Fibroblast of upper back skin (primary cell): Measurements from ENCODE around the gene L1TD1.
"Not testable (repeated sequence)": the region's sequence is repeated elsewhere in the genome, so short reads cannot be mapped to it uniquely, and the experiment has no call there.

Source experiments
- DNase-seq: peaks from one replicate; pipeline ENCODE4 v3.0.0-alpha.2; 2013

The L1TD1 gene

DNA sequence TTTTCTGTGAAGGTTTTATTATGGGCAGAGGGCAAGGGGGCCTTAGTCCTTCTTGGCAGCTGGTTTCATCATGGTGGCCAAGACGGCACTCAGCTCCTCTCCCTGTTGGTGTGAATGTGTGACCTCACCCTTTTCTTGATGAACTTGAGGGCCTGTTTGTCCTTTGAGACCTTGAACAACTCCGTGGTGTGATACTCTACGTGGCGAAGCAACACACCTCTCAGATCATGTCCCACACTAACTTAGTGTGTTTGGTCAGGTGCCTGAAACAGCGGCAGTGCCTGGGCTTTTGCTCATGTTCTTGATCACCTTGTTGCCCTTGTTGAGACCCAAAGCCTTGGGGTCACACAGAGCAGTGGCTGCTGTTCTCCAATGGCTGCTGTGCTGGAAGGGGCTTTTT lies 13.4 kb downstream of the L1TD1 start:
- no peak for DNase-seq

DNA sequence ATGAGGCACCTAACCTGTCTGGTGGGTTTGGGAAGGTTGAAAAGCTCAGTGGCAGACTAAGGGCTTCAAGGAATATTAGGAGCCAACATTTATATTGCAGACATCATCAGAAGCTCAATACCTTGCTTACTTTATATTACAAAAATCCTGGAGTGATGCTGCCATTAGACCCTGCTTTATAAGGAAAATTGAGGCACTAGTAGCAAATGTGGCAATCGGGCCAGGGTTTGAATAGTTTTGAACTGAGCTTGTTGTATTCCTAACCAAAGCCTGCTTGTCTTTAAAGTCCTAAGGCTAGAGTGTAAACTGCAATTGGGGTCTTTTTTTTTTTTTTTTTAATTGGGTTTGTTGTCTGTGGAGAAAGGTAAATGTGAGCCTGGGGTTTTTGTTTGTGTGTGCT lies 14.3 kb downstream of the L1TD1 start:
- DNase-seq: no peak

DNA sequence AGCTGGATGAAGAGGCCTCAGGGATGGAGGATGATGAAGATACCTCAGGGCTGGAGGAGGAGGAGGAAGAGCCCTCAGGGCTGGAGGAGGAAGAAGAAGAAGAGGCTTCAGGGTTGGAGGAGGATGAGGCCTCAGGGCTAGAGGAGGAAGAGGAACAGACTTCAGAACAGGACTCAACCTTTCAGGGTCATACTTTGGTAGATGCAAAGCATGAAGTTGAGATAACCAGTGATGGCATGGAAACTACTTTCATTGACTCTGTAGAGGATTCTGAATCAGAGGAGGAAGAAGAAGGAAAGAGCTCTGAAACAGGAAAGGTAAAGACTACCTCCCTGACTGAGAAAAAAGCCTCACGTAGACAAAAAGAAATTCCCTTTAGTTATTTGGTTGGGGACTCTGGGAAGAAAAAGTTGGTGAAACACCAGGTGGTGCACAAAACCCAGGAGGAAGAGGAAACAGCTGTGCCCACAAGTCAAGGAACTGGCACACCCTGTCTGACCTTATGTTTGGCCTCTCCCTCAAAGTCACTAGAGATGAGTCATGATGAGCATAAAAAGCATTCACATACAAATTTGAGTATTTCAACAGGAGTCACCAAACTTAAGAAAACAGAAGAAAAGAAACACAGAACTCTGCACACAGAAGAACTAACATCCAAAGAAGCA lies 15.4 kb downstream of the L1TD1 start:
- no peak for DNase-seq

DNA sequence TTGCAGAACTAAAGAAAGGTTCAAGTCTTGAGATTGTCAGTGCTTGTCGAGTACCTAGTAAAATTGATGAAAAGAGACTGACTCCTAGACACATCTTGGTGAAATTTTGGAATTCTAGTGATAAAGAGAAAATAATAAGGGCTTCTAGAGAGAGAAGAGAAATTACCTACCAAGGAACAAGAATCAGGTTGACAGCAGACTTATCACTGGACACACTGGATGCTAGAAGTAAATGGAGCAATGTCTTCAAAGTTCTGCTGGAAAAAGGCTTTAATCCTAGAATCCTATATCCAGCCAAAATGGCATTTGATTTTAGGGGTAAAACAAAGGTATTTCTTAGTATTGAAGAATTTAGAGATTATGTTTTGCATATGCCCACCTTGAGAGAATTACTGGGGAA lies 16.3 kb downstream of the L1TD1 start:
- no peak for DNase-seq

DNA sequence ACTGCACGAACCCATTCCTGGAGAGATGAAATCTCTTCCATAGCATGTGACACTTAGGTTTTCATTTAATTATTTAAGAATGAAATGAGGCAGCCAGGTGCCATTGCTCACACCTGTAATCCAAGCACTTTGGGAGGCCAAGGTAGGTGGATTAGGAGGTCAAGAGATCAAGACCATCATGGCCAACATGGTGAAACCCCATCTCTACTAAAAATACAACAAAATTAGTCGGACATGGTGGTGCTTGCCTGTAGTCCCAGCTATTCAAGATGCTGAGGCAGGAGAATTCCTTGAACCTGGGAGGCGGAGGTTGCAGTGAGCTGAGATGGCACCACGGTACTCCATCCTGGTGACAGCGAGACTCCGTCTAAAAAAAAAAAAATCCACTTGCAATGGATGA lies 17.8 kb downstream of the L1TD1 start:
- DNase-seq: no peak

DNA sequence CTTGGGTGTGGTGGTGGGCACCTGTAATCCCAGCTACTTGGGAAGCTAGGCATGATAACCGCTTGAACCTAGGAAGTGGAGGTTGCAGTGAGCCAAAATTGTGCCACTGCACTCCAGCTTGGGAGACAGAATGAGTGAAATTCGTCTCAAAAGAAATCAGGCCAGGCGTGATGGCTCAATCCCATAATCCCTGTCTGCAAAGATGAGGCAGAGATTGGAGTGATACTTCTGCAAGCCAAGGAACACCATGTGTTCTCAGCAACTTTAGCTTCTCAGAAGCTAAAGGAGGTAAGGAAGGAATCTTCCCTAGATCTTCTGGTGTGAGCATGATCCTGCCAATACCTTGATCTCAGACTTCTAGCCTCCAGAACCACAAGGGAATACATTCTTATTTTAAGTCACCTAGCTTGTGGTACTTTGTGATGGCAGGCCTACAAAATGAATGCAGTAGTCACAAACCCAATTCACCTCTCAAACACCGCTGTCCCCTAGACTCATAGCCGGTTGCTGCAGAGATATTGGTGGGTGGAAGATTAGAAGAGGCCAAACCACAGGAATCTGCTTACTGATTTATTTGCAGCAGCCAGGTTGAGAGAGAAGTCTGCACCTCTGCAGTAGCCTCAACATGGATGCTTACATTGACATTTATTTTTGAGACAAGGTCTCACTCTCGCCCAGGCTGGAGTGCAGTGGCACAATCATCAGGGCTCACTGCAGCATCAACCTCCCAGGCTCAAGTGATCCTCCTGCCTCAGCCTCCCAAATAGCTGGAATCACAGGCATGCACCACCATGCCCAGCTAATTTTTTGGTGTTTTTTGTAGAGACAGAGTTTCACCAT lies 18.6 kb downstream of the L1TD1 start:
- DNase-seq: no peak

DNA sequence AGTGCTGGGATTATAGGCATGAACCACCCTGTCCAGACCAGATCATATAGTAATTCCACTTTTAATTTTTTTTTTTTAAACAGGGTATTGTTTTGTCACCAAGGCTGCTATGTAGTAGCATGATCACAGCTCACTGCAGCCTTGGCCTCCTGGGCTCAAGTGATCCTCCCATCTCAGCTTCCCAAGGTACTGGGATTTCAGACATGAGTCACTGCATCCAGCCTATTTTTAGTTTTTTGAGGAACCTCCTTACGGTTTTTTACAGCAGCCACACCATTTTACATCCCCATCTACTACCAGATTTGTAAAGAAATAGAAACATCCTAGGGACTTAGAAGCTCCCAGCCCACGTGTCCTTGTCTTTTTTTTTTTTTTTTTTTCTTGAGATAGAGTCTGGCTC lies 24.0 kb downstream of the L1TD1 start:
- DNase-seq: no peak

DNA sequence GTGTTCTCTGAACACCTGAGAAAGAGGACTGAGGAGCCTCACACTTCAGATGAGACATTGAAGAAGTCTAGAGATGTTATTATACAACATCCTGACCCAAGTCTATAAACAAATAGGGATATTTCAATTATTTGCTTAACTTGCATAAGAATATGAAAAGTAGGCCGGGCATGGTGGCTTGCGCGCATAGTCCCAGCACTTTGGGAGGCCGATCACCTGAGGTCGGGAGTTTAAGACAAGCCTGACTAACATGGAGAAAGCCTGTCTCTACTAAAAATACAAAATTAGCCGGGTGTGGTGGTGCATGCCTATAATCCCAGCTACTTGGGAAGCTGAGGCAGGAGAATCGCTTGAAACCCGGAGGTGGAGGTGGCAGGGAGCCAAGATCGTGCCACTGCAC lies 25.8 kb downstream of the L1TD1 start:
- DNase-seq: not testable (repeated sequence)

DNA sequence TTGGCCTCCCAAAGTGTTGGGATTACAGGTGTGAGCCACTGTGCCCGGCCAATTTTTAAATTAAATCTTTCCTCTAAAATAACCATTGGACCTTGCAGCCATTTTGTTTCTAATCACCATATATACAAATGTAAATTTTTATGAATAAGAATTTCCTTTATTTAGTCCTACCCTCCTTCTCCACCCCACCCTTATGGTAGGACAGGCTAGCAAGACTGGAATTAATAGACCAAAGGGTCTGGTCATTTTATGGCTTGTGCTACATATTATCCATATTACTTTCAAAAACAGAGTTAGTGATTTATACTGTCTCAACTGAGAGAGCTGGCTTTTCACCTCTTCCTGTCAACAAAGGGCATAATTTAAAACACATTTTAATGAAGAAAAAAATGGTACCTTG lies 26.5 kb downstream of the L1TD1 start:
- no peak for DNase-seq

DNA sequence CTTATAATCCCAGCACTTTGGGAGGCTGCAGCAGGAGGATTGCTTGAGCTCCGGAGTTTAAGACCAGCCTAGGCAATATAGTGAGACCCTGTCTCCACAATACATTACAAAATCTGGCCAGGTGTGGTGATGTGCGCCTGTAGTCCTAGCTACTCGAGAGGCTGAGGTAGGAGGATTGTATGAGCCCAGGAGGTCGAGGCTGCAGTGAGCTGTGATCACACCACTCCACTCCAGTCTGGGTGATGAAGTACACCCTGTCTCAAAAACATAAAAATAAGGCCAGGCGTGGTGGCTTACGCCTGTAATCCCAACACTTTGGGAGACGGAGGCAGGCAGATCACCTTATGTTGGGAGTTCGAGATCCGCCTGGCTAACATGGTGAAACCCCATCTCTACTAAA lies 27.7 kb downstream of the L1TD1 start:
- DNase-seq: no peak

DNA sequence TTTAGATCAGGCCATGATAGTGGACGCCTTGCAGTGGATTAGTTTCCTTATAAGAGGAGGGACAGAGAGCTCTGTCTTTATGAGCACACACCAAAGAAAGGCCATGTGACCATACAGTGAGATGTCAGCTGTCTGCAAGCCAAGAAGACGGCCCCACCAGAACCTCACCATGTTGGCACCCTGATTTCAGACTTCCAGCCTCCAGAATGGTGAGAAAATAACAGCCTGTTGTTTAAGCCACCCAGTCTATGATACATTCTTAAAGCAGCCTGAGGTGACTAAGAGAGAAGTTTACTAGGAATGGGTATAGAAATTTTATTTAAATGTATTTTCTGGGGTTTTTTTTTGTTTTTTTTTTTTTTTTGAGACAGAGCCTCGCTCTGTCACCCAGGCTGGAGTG lies 29.5 kb downstream of the L1TD1 start:
- DNase-seq: no peak

DNA sequence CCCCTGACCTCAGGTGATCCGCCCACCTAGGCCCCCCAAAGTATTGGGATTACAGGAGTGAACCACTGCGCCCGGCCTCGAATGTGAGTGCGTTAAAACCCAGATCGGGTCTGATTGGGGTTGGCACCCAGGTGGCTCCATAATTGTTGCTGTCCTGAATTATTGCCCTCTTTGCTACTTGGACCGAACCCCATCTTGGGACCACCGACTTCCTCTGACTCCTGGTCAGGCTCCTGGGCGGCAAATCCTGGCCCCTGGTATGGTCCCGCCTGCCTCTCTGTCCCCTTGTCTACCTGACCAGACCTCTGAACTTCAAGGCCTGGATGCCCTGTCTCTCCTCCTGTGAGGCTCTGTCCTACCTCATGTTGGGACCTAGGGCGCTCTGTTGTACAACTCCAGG lies 32.8 kb downstream of the L1TD1 start:
- DNase-seq: no peak

DNA sequence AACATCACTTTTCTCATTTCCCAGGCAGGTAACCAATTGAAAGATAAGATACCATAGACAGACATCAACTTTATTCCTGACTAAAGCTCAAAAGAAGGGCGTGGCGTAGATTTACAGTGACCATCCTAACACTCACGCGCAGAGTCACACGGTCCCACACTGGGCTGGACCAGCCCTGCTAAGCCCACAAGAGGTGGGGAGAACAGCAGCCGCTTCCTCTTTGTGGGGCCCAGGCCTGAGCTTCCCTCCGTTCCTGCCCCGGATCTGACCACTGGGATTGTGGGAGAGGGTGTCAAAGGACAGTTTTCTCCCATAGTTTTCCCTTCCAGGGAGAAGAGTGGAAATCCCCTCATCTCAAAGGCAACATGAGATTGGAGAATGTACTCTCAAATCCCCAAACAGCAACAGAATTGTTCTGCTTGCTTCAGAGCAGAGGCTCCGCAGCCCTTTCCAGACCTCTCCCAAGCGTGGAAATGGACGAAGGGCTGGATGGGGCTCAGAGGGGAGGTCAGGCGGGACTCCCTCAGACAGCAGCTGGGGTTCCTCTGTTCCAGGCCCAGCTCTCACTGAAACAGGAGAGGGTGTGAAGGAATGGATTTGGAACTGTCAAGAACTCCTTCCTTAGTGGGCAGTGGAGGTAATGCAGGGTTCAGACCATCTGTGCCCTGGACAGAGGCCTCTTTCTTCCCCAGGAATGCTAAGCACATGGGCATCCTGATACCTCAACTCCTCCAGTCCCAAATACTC lies 33.7 kb downstream of the L1TD1 start:
- DNase-seq: no peak

DNA sequence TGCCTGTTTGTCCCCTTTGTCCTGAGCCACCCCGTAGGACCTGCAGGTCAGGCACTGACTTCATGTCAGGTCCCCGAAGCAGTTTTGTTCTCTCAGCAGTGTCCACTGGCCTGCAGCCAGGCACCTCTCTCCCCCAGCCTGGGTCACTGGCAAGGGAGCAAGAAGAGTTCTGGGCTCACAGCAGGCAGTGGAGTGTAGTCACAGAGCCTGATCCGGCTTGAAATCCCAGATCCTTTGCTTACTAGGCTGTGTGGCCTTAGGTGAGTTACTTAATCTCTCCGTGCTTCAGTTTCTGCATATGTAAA lies 34.2 kb downstream of the L1TD1 start:
- DNase-seq: no peak

DNA sequence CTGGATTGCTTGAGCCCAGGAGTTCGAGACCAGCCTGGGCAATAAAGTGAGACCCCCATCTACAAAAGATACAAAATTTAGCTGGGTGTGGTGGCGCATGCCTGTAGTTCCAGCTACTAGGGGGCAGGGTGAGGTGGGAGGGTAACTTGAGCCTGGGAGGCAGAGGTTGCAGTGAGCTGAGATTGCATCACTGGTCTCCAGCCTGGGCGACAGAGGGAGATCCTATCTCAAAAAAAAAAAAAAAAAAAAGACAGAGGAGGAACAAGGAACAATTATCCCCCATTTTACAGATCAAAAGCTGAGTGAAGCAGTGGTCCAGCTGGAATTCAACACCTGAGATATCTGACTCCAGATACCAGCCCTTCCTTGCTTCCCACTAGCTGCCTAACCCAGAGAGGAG lies 34.8 kb downstream of the L1TD1 start:
- no peak for DNase-seq

DNA sequence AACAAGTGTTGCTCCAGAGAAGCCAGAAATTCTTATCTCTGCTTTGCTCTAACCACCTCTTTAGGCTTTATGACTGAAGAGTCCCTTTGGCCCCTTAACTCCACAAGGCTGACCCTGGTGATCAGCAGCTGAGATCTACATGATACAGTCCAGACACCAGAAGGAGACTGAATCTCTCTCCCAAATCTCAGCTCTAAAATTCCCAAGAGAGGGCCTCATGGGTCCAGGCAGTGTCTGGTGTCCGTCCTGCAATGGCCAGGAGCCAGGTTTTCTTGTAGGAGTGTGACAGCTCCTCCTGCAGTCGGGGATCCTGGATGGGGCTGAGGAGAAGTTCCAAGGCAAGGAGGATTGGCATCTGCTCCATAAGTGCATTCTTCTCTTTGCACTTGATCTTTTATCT lies 35.3 kb downstream of the L1TD1 start:
- DNase-seq: no peak

DNA sequence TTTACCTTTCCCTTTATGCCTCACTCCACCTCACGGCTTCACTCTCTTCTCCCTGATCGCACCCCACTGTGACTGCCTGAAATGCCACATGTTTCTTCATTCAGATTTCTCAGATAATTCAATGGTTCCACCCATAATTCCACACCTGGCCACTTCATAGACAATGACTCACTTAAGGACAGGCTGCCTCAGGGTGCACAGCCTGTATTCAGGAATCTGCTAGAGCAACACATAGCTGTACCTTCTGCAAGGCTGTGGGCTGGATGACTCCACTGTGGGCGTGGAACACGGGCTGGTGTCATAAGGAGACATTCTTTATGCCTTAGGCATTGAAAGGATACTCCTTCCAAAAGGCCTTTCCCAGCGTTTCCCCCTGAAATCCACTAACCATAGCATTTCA lies 36.1 kb downstream of the L1TD1 start:
- DNase-seq: peak; percentile 86

DNA sequence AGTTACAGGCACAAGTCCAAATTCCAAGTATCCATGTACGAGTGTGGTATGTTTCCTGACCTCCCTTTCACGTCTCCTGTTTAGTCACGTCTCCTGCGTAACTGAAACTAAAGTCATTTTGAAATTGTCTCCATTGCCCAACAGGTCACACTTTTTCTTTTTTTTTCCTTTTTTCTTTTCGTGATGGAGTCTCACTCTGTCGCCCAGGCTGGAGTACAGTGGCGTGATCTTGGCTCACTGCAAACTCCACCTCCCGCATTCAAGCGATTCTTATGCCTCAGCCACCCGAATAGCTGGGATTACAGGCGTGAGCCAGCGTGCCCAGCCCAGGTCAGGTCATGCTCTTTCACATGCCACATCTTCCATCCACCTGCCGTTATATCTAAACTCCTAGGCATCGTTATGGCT lies 38.2 kb downstream of the L1TD1 start:
- no peak for DNase-seq

DNA sequence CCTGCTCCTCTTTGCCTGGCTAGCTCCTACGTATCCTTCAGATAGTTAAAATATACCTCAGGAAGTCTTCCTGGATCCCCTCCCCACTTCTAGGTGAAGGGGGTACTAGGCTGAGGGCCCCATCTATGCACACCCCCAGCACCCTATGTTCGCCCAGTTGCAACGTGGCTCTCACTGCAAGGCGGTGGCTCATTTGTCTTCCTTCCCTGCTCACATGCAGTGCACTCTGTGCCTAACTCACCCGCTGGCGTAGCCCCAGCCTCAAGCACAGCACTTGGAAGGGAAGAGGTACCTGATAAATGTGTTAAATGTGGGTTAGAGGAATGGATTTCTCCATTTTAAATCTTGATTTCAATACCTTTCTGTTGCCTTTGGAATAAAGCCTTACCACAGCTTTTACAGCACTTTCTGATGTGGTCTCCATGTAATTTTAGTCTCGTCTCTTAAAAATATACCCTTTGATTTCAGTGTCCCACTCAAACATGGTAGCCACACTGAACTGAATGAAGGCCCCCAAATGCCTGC lies 39.3 kb downstream of the L1TD1 start:
- no peak for DNase-seq

DNA sequence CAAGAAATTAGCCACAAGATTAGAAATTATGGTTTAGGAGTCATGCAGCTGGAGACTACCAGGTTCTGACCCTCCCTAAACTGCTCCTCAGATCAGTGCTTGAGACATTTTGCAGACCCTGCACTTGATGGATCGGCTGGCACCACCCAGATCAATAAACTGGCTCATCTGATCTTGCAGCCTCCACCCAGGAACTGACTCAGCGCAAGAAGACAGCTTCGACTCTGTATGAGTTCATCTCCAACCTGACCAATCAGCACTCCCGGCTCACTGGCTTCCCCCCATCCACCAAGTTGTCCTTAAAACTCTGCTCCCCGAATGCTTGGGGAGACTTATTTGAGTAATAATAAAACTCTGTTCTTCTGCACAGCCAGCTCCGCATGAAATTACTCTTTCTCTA lies 40.0 kb downstream of the L1TD1 start:
- DNase-seq: peak; percentile 29

DNA sequence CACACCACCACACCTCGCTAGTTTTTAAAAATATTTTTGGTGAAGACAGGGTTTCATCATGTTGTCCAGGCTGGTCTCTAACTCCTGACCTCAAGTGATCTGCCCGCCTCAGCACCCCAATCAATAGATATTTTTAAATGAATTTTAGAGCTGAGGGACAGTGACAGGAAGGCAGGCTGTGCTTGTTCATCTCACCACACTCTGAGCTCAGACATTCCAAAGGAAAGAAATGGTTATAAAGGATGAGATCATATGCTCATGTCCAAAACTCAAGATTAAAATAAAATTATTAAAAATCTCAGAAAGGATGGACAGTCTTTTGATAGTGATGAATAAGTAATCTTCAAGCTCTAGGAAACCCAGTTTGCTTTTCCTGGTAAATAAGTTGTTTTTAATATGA lies 40.9 kb downstream of the L1TD1 start:
- peak; percentile 25 for DNase-seq

DNA sequence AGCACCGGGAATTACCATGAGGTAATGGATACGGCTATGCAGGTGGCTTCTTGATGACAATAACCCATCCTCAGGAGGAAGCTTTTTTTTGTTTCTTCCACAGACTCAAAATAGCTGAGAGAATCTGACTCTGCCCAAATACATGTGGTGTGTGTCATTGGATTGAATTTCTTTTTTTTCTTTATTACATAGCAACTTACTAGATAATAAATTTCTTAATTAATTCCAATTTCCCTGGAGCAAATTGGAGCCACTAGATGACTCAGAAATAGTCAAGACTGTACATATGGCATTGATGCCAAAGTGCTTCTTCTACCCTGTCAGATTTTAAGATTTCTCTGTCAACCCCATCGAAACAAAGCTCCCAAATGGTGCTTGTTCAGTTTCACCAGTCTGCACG lies 42.7 kb downstream of the L1TD1 start:
- no peak for DNase-seq

DNA sequence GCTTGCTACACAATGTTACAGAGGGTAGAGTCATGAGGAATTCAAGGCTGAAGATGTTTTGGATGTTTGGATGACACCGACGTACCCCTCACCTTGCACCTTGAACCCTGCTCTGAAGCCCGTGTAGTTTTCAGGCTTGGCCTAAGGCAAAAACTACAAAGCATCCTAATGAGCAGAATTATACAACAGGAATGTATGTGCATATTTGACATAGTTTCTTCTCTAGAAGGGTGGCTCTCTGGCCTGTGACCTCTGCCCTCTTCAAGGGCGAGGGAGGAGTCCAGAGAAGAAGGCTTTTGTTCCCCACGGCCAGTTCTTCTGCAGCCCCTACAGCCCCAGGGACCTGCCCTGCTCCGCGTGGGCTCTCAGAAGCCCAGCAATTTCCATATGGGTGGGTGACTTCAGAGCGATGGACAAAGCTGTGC lies 43.3 kb downstream of the L1TD1 start:
- no peak for DNase-seq

DNA sequence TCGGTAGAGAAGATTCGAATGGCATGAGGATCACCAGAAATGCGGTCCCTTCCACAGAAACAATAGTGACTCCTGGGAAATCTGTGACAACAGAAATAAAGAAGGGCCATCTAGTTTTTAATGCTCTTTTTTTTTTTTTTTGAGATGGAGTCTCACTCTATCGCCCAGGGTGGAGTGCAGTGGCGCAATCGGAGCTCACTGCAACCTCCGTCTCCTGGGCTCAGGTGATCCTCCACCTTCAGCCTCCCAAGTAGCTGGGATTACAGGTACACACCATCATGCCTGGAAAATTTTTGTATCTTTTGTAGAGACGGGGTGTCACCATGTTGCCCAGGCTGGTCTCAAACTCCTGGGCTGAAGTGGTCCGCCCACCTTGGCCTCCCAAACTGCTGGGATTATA lies 43.9 kb downstream of the L1TD1 start:
- DNase-seq: no peak
